Astrocyte (in vitro differentiated cells and primary cell): ENCODE data around the gene HKDC1. TPM values are rescaled to one million over a fixed set of nuclear protein-coding genes. Genes with fewer than 3 reads are reported as not detected.

ENCODE experiments used
- DNase-seq: peaks from one replicate; pipeline ENCODE4 v3.0.0-alpha.2; 2010; ENCODE audit warnings: low read depth
- FAIRE-seq: peaks from 2 replicates; lab custom pipeline; 2011; peaks lifted over from hg19 to GRCh38; lab: Jason Lieb, UNC
- H2AFZ ChIP-seq: 2 replicates; pipeline ENCODE4 v1.6.0; 2012; ENCODE audit warnings: low read depth, low read length, inconsistent platforms
- H3K27ac ChIP-seq: 2 replicates; pipeline ENCODE4 v1.5.1; 2011; ENCODE audit warnings: low read depth, low read length, inconsistent platforms
- H3K27me3 ChIP-seq: 2 replicates; pipeline ENCODE4 v1.6.0; 2011; ENCODE audit warnings: low read length, inconsistent platforms; ENCODE audit not compliant: insufficient read depth
- H3K36me3 ChIP-seq: 2 replicates; pipeline ENCODE4 v1.5.1; 2011; ENCODE audit warnings: low read length, inconsistent platforms; ENCODE audit not compliant: insufficient read depth
- H3K4me1 ChIP-seq: 2 replicates; pipeline ENCODE4 v1.5.1; 2011; ENCODE audit warnings: low read length, inconsistent platforms; ENCODE audit not compliant: insufficient read depth
- H3K4me2 ChIP-seq: 2 replicates; pipeline ENCODE4 v1.6.0; 2012; ENCODE audit warnings: low read length, inconsistent platforms
- H3K4me3 ChIP-seq: 2 replicates; pipeline ENCODE4 v1.5.1; 2011; ENCODE audit warnings: low read depth, mild to moderate bottlenecking, low read length, inconsistent platforms; ENCODE audit not compliant: insufficient read depth
- H3K79me2 ChIP-seq: 2 replicates; pipeline ENCODE4 v1.6.0; 2012; ENCODE audit warnings: mild to moderate bottlenecking, low read length, inconsistent platforms; ENCODE audit not compliant: insufficient read depth
- H3K9ac ChIP-seq: 2 replicates; pipeline ENCODE4 v1.6.0; 2012; ENCODE audit warnings: mild to moderate bottlenecking, low read length, inconsistent platforms
- H3K9me3 ChIP-seq: 2 replicates; pipeline ENCODE4 v1.5.1; 2012; ENCODE audit warnings: low read depth, mild to moderate bottlenecking, low read length, inconsistent platforms; ENCODE audit not compliant: insufficient read depth
- H4K20me1 ChIP-seq: 2 replicates; pipeline ENCODE4 v1.6.0; 2012; ENCODE audit warnings: low read length, inconsistent platforms; ENCODE audit not compliant: insufficient read depth
- H3K27ac Mint-ChIP-seq: one replicate; pipeline ENCODE4 v1.8.0; 2021; ENCODE audit warnings: mild to moderate bottlenecking, mixed read lengths; ENCODE audit not compliant: unreplicated experiment
- H3K27me3 Mint-ChIP-seq: one replicate; pipeline ENCODE4 v1.8.0; 2021; ENCODE audit warnings: low read depth, mixed read lengths; ENCODE audit not compliant: unreplicated experiment
- H3K36me3 Mint-ChIP-seq: one replicate; pipeline ENCODE4 v1.8.0; 2021; ENCODE audit warnings: low read depth, mixed read lengths; ENCODE audit not compliant: unreplicated experiment
- H3K4me1 Mint-ChIP-seq: one replicate; pipeline ENCODE4 v1.8.0; 2021; ENCODE audit warnings: low read depth, mixed read lengths; ENCODE audit not compliant: unreplicated experiment
- H3K4me3 Mint-ChIP-seq: one replicate; pipeline ENCODE4 v1.8.0; 2021; ENCODE audit warnings: mild to moderate bottlenecking, moderate library complexity, mixed read lengths; ENCODE audit not compliant: unreplicated experiment
- H3K9me3 Mint-ChIP-seq: one replicate; pipeline ENCODE4 v1.8.0; 2021; ENCODE audit warnings: mild to moderate bottlenecking, mixed read lengths; ENCODE audit not compliant: unreplicated experiment
- CTCF ChIP-seq: IDR thresholded peaks from 2 replicates; pipeline ENCODE4 v1.5.1; 2011; ENCODE audit warnings: low read depth, mild to moderate bottlenecking, inconsistent platforms, low read length, moderate library complexity; ENCODE audit not compliant: insufficient read depth
- EZH2 ChIP-seq: IDR thresholded peaks from 2 replicates; pipeline ENCODE4 v1.6.1; 2012; ENCODE audit warnings: mild to moderate bottlenecking, low read length, inconsistent platforms; ENCODE audit not compliant: insufficient read depth
- total RNA-seq: library from RNA; stranded (reverse); gene quantifications from 2 replicates; pipeline ENCODE4 v1.2.1, GENCODE V29; 2021

Gene HKDC1
- total RNA-seq, 1 donor from 2014 or later, result 4.2 TPM

- TF ChIP-seq EZH2 (no peak), CTCF (no peak)
- H4K20me1 ChIP-seq, result no peaks in the 10 kb centered on the region
- H3K36me3 Mint-ChIP-seq, result peaks cover 4% of the 10 kb centered on the region
- H3K4me1 Mint-ChIP-seq, result no peaks in the 10 kb centered on the region
- no peaks in the 10 kb centered on the region for H3K27me3 ChIP-seq
- H3K9me3 Mint-ChIP-seq, result peaks cover 2% of the 10 kb centered on the region
- H3K36me3 ChIP-seq, result no peaks in the 10 kb centered on the region
- H3K79me2 ChIP-seq, result no peaks in the 10 kb centered on the region
- H3K4me1 ChIP-seq, result no peaks in the 10 kb centered on the region
- no peak overlapping the region for H3K27ac ChIP-seq
- H3K9ac ChIP-seq, result no peak overlapping the region
- H3K4me3 Mint-ChIP-seq, result no peak overlapping the region
- H3K9me3 ChIP-seq, result no peaks in the 10 kb centered on the region
- no peak overlapping the region for H2AFZ ChIP-seq
- H3K4me3 ChIP-seq, result no peak overlapping the region
- peaks cover 12% of the 10 kb centered on the region for H3K27me3 Mint-ChIP-seq
- no peak overlapping the region for H3K4me2 ChIP-seq
- DNase-seq (no peak), FAIRE-seq (no peak)
- H3K27ac Mint-ChIP-seq, result no peak overlapping the region
Measured at GRCh38 chr10:69253171-69253570, 33.0 kb downstream of the HKDC1 start.

GRCh38 chr10:69254877-69255276, 34.7 kb downstream of the HKDC1 start:
- Mint-ChIP-seq H3K36me3 (peaks cover 9% of the 10 kb centered on the region), H3K4me3 (no peak overlapping the region), H3K27ac (no peak overlapping the region), H3K9me3 (peaks cover 2% of the 10 kb centered on the region), H3K27me3 (peaks cover 13% of the 10 kb centered on the region), H3K4me1 (no peaks in the 10 kb centered on the region)
- Histone ChIP-seq H3K79me2 (no peaks in the 10 kb centered on the region), H3K9ac (no peak overlapping the region), H4K20me1 (no peaks in the 10 kb centered on the region), H3K4me2 (no peak overlapping the region), H3K9me3 (no peaks in the 10 kb centered on the region), H3K4me1 (no peaks in the 10 kb centered on the region), H3K27me3 (no peaks in the 10 kb centered on the region), H3K4me3 (no peak overlapping the region), H3K36me3 (no peaks in the 10 kb centered on the region), H3K27ac (no peak overlapping the region), H2AFZ (no peak overlapping the region)
- DNase-seq (no peak), FAIRE-seq (no peak)
- TF ChIP-seq EZH2 (no peak), CTCF (no peak)

- no peak for TF ChIP-seq EZH2
- TF ChIP-seq CTCF, result no peak
- Histone ChIP-seq H3K27ac (no peak overlapping the region), H3K4me1 (no peaks in the 10 kb centered on the region), H2AFZ (no peak overlapping the region), H4K20me1 (no peaks in the 10 kb centered on the region), H3K79me2 (no peaks in the 10 kb centered on the region), H3K9me3 (no peaks in the 10 kb centered on the region), H3K36me3 (no peaks in the 10 kb centered on the region), H3K9ac (no peak overlapping the region), H3K27me3 (peaks cover 17% of the 10 kb centered on the region), H3K4me2 (no peak overlapping the region), H3K4me3 (no peak overlapping the region)
- DNase-seq (no peak), FAIRE-seq (no peak)
- Mint-ChIP-seq H3K36me3 (peaks cover 11% of the 10 kb centered on the region), H3K4me3 (no peak overlapping the region), H3K4me1 (no peaks in the 10 kb centered on the region), H3K27ac (no peak overlapping the region), H3K27me3 (peaks cover 31% of the 10 kb centered on the region), H3K9me3 (peaks cover 2% of the 10 kb centered on the region)
Measured at GRCh38 chr10:69259547-69260243, 39.6 kb downstream of the HKDC1 start.
